ENCODE data around the gene IQCK. TPM values are rescaled to one million over a fixed set of nuclear protein-coding genes. Genes with fewer than 3 reads are reported as not detected.

Gene IQCK
- total RNA-seq, 6 donors from 2014 or later = 9.3 to 50.3 (median 18.3) TPM

- H3K4me1 ChIP-seq = no peaks in the 10 kb centered on the region
- TF ChIP-seq EP300 (IDR thresholded peaks at IDR 0.05) = no peak
- no peak for TF ChIP-seq CTCF (IDR thresholded peaks at IDR 0.05)
- TF ChIP-seq POLR2A (IDR thresholded peaks at IDR 0.05) = no peak
- no peak for TF ChIP-seq POLR2AphosphoS5 (IDR thresholded peaks at IDR 0.05)
- DNase-seq (no peak), ATAC-seq (ENCODE audit: low FRiP score in 2 of 2) (no peak)
- no peaks in the 10 kb centered on the region for H3K27me3 ChIP-seq
- H3K36me3 ChIP-seq = no peaks in the 10 kb centered on the region
- H3K27ac ChIP-seq = no peak overlapping the region
- no peak overlapping the region for H3K4me3 ChIP-seq
- 86 to 89% methylated on average over 3 of the region's 3 CpGs for WGBS, 2 donors
- no peaks in the 10 kb centered on the region for H3K9me3 ChIP-seq
Measured at GRCh38 chr16:19817122-19817521, 99.1 kb downstream of the IQCK start.

GRCh38 chr16:19817875-19818274, 99.8 kb downstream of the IQCK start:
- WGBS, 2 donors = 88 to 93% methylated on average over 7 of the region's 7 CpGs

GRCh38 chr16:19822533-19822932, 104.5 kb downstream of the IQCK start:
- no peaks in the 10 kb centered on the region for H3K27me3 ChIP-seq
- no peaks in the 10 kb centered on the region for H3K36me3 ChIP-seq
- no peak overlapping the region for H3K27ac ChIP-seq
- ATAC-seq (ENCODE audit: low FRiP score in 2 of 2) (no peak), DNase-seq (no peak)
- WGBS, 2 donors = 71 to 80% methylated on average over 2 of the region's 2 CpGs
- H3K4me1 ChIP-seq = no peaks in the 10 kb centered on the region
- H3K4me3 ChIP-seq = no peak overlapping the region
- TF ChIP-seq POLR2A (IDR thresholded peaks at IDR 0.05) (no peak), EP300 (IDR thresholded peaks at IDR 0.05) (no peak), POLR2AphosphoS5 (IDR thresholded peaks at IDR 0.05) (no peak), CTCF (IDR thresholded peaks at IDR 0.05) (no peak)
- H3K9me3 ChIP-seq = no peaks in the 10 kb centered on the region

More at GRCh38 chr16:19817875-19818274, 99.8 kb downstream of the IQCK start:
- DNase-seq (no peak), ATAC-seq (ENCODE audit: low FRiP score in 2 of 2) (no peak)
- TF ChIP-seq CTCF (IDR thresholded peaks at IDR 0.05) (no peak), POLR2AphosphoS5 (IDR thresholded peaks at IDR 0.05) (no peak), POLR2A (IDR thresholded peaks at IDR 0.05) (no peak), EP300 (IDR thresholded peaks at IDR 0.05) (no peak)
- Histone ChIP-seq H3K36me3 (no peaks in the 10 kb centered on the region), H3K27ac (no peak overlapping the region), H3K4me3 (no peak overlapping the region), H3K27me3 (no peaks in the 10 kb centered on the region), H3K4me1 (no peaks in the 10 kb centered on the region), H3K9me3 (no peaks in the 10 kb centered on the region)

- no peak for ATAC-seq (ENCODE audit: low FRiP score in 2 of 2)
- Histone ChIP-seq H3K4me1 (no peaks in the 10 kb centered on the region), H3K27me3 (no peaks in the 10 kb centered on the region), H3K27ac (no peak overlapping the region), H3K9me3 (no peaks in the 10 kb centered on the region), H3K36me3 (no peaks in the 10 kb centered on the region), H3K4me3 (no peak overlapping the region)
- DNase-seq = no peak
- no peak for TF ChIP-seq EP300 (IDR thresholded peaks at IDR 0.05)
- WGBS, 2 donors = 93% methylated on average over 6 of the region's 6 CpGs
Measured at GRCh38 chr16:19823322-19823721, 105.3 kb downstream of the IQCK start.

- TF ChIP-seq POLR2AphosphoS5 (IDR thresholded peaks at IDR 0.05) (no peak), CTCF (IDR thresholded peaks at IDR 0.05) (no peak), POLR2A (IDR thresholded peaks at IDR 0.05) (no peak), EP300 (IDR thresholded peaks at IDR 0.05) (no peak)
- Histone ChIP-seq H3K4me3 (no peak overlapping the region), H3K36me3 (no peaks in the 10 kb centered on the region), H3K4me1 (no peaks in the 10 kb centered on the region), H3K27ac (no peak overlapping the region), H3K27me3 (no peaks in the 10 kb centered on the region), H3K9me3 (no peaks in the 10 kb centered on the region)
- ATAC-seq (ENCODE audit: low FRiP score in 2 of 2) (no peak), DNase-seq (no peak)
- 95 to 96% methylated on average over 5 of the region's 5 CpGs for WGBS, 2 donors
Measured at GRCh38 chr16:19824216-19824615, 106.1 kb downstream of the IQCK start.

Measured in upper lobe of left lung (tissue), 6 donors.